Measurements from ENCODE around the gene FILIP1L.

The FILIP1L gene

GRCh38 chr3:100005665-100006393, 108.5 kb downstream of the FILIP1L start:
- no peak for DNase-seq

GRCh38 chr3:100004931-100005330, 109.4 kb downstream of the FILIP1L start:
- DNase-seq: no peak

GRCh38 chr3:100003609-100004503, 110.4 kb downstream of the FILIP1L start:
- peak; percentile 19 for DNase-seq

GRCh38 chr3:100002599-100003350, 111.5 kb downstream of the FILIP1L start:
- DNase-seq: peak; percentile 75

- DNase-seq: no peak
These were observed 112.6 kb downstream of the FILIP1L start for GRCh38 chr3:100001526-100002270.

- DNase-seq: no peak
These were observed 113.2 kb downstream of the FILIP1L start for GRCh38 chr3:100001083-100001482.

- DNase-seq: no peak
These were observed 114.8 kb downstream of the FILIP1L start for GRCh38 chr3:99999536-99999935.

- DNase-seq: no peak
These were observed 117.0 kb downstream of the FILIP1L start for GRCh38 chr3:99997293-99997692.

GRCh38 chr3:99990179-99990578, 124.1 kb downstream of the FILIP1L start:
- DNase-seq: no peak

GRCh38 chr3:99984668-99985067, 129.6 kb downstream of the FILIP1L start:
- no peak for DNase-seq

- no peak for DNase-seq
These were observed 130.2 kb downstream of the FILIP1L start for GRCh38 chr3:99984139-99984538.

GRCh38 chr3:99982650-99983049, 131.7 kb downstream of the FILIP1L start:
- no peak for DNase-seq

GRCh38 chr3:99981138-99981537, 133.2 kb downstream of the FILIP1L start:
- DNase-seq: no peak

GRCh38 chr3:99980606-99981005, 133.7 kb downstream of the FILIP1L start:
- no peak for DNase-seq

GRCh38 chr3:99978221-99978620, 136.1 kb downstream of the FILIP1L start:
- no peak for DNase-seq

- DNase-seq: no peak
These were observed 137.7 kb downstream of the FILIP1L start for GRCh38 chr3:99976584-99976983.

GRCh38 chr3:99974989-99975388, 139.3 kb downstream of the FILIP1L start:
- DNase-seq: no peak

GRCh38 chr3:99972380-99973104, 141.8 kb downstream of the FILIP1L start:
- DNase-seq: peak; percentile 6

- DNase-seq: no peak
These were observed 142.5 kb downstream of the FILIP1L start for GRCh38 chr3:99971761-99972160.

- DNase-seq: no peak
These were observed 144.1 kb downstream of the FILIP1L start for GRCh38 chr3:99970198-99970597.

- DNase-seq: no peak
These were observed 145.2 kb downstream of the FILIP1L start for GRCh38 chr3:99969136-99969535.

GRCh38 chr3:99967796-99968195, 146.5 kb downstream of the FILIP1L start:
- DNase-seq: no peak

Measured in DMS53 (cell line).